H1 (cell line): ENCODE data around the gene ORC6. TPM values are rescaled to one million over a fixed set of nuclear protein-coding genes. Genes with fewer than 3 reads are reported as not detected.

Source experiments
- CTCF ChIA-PET: fragments of 300-600 bp; sonication (Branson Sonifier 250); formaldehyde crosslinking; loops from one replicate; lab custom pipeline; 2021; ENCODE audit not compliant: partially characterized antibody; lab: Charles Lee
- POLR2A ChIA-PET: fragments of 300-600 bp; sonication (Branson Sonifier 250); formaldehyde crosslinking; loops from one replicate; lab custom pipeline; 2021; ENCODE audit warnings: inconsistent platforms; ENCODE audit not compliant: partially characterized antibody; lab: Charles Lee
- DNase-seq, 2 experiments: peaks; one replicate each; pipeline versions ENCODE4 v3.0.0 to v3.0.0-alpha.2; 2010 to 2022; ENCODE audit warnings: low spot score in 2 of 2, low read depth in 1 of 2, mixed read lengths in 1 of 2
- FAIRE-seq: peaks from 2 replicates; lab custom pipeline; 2011; peaks lifted over from hg19 to GRCh38; lab: Jason Lieb, UNC
- H2AFZ ChIP-seq: 2 replicates; pipeline ENCODE4 v1.8.1; 2012; ENCODE audit warnings: low read length, inconsistent platforms
- H2AK5ac ChIP-seq: 2 replicates; pipeline ENCODE4 v1.6.1; 2013; ENCODE audit warnings: low read depth, low read length
- H2BK120ac ChIP-seq: replicated peaks from 2 replicates; pipeline ENCODE3; 2013; ENCODE audit warnings: low read depth, low read length, inconsistent platforms
- H2BK12ac ChIP-seq: 2 replicates; pipeline ENCODE4 v1.6.1; 2013; ENCODE audit warnings: low read depth, low read length
- H2BK15ac ChIP-seq: 2 replicates; pipeline ENCODE4 v1.6.1; 2013; ENCODE audit warnings: low read length
- H2BK20ac ChIP-seq: 2 replicates; pipeline ENCODE4 v1.6.1; 2013; ENCODE audit warnings: low read length
- H2BK5ac ChIP-seq: 2 replicates; pipeline ENCODE4 v1.6.1; 2013; ENCODE audit warnings: low read depth, low read length
- H3K14ac ChIP-seq: 2 replicates; pipeline ENCODE4 v1.6.1; 2013; ENCODE audit warnings: inconsistent platforms; ENCODE audit not compliant: insufficient read length
- H3K18ac ChIP-seq: 2 replicates; pipeline ENCODE4 v1.6.1; 2013; ENCODE audit warnings: low read length; ENCODE audit errors: extremely low read depth
- H3K23ac ChIP-seq: 2 replicates; pipeline ENCODE4 v1.6.1; 2013; ENCODE audit warnings: inconsistent platforms; ENCODE audit not compliant: insufficient read length
- H3K23me2 ChIP-seq: 2 replicates; pipeline ENCODE4 v1.6.1; 2013; ENCODE audit warnings: low read depth, low read length
- H3K27ac ChIP-seq: 2 replicates; pipeline ENCODE4 v1.6.1; 2011; ENCODE audit warnings: low read depth, low read length, inconsistent platforms
- H3K27me3 ChIP-seq, 4 experiments: replicated peaks in 1 of 4; 1 replicate in 1 of 4; 2 replicates in 3 of 4; pipeline versions ENCODE4 v1.6.1 to v1.8.1; 2011 to 2013; ENCODE audit warnings: low read length in 3 of 4, mild to moderate bottlenecking in 3 of 4, inconsistent platforms in 2 of 4, mixed read lengths in 2 of 4, moderate library complexity in 1 of 4; ENCODE audit not compliant: control insufficient read depth in 3 of 4, insufficient read depth in 3 of 4; ENCODE audit errors: extremely low read depth in 1 of 4
- H3K36me3 ChIP-seq, 4 experiments: 2 replicates each; pipeline versions ENCODE4 v1.6.1 to v1.8.1; 2011 to 2013; ENCODE audit warnings: mild to moderate bottlenecking in 4 of 4, low read length in 3 of 4, moderate library complexity in 2 of 4, control low read depth in 1 of 4, inconsistent platforms in 1 of 4; ENCODE audit not compliant: insufficient read depth in 4 of 4, control insufficient read depth in 2 of 4
- H3K4ac ChIP-seq: replicated peaks from 2 replicates; pipeline ENCODE3; 2013; ENCODE audit warnings: low read length, low read depth, mixed read lengths, inconsistent platforms; ENCODE audit not compliant: insufficient read length
- H3K4me1 ChIP-seq, 4 experiments: replicated peaks in 1 of 4; 1 replicate in 1 of 4; 2 replicates in 3 of 4; pipeline versions ENCODE4 v1.6.1 to v1.8.1; 2011 to 2013; ENCODE audit warnings: low read length in 3 of 4, inconsistent platforms in 2 of 4, mixed read lengths in 1 of 4; ENCODE audit not compliant: insufficient read depth in 4 of 4, control insufficient read depth in 3 of 4
- H3K4me2 ChIP-seq, 2 experiments: 2 replicates each; pipeline versions ENCODE4 v1.6.1 to v1.8.1; 2011 to 2013; ENCODE audit warnings: low read depth in 2 of 2, low read length in 2 of 2, control low read depth in 1 of 2, inconsistent platforms in 1 of 2, mild to moderate bottlenecking in 1 of 2; ENCODE audit not compliant: insufficient read depth in 1 of 2
- H3K4me3 ChIP-seq, 4 experiments: fragments of 200-600, 300-600 bp in 1 of 4; sonication (generic), shearing (Covaris generic), sonication (Bioruptor Twin) in 1 of 4; 2 replicates each; pipeline versions ENCODE4 v1.5.1 to v1.8.1; 2011 to 2016; ENCODE audit warnings: low read length in 4 of 4, low read depth in 3 of 4, control low read depth in 2 of 4, inconsistent platforms in 2 of 4, mild to moderate bottlenecking in 2 of 4, mixed read lengths in 1 of 4, moderate library complexity in 1 of 4; ENCODE audit not compliant: insufficient read depth in 2 of 4; ENCODE audit errors: extremely low read depth in 1 of 4
- H3K56ac ChIP-seq: replicated peaks from 2 replicates; pipeline ENCODE3; 2013; ENCODE audit warnings: low read depth, mild to moderate bottlenecking, mixed read lengths, low read length, inconsistent platforms; ENCODE audit not compliant: insufficient read length
- H3K79me1 ChIP-seq: 2 replicates; pipeline ENCODE4 v1.6.1; 2013; ENCODE audit warnings: low read depth, low read length, control low read depth
- H3K79me2 ChIP-seq, 2 experiments: 2 replicates each; pipeline versions ENCODE4 v1.6.1 to v1.8.1; 2012 to 2013; ENCODE audit warnings: low read length in 2 of 2, mild to moderate bottlenecking in 2 of 2, inconsistent platforms in 1 of 2; ENCODE audit not compliant: insufficient read depth in 2 of 2, control insufficient read depth in 1 of 2
- H3K9ac ChIP-seq, 4 experiments: replicated peaks in 1 of 4; 1 replicate in 1 of 4; 2 replicates in 3 of 4; pipeline versions ENCODE4 v1.6.1 to v1.8.1; 2011 to 2013; ENCODE audit warnings: low read depth in 3 of 4, low read length in 3 of 4, control low read depth in 2 of 4, mild to moderate bottlenecking in 2 of 4, moderate library complexity in 2 of 4, inconsistent platforms in 1 of 4; ENCODE audit errors: extremely low read depth in 1 of 4
- H3K9me3 ChIP-seq, 2 experiments: 2 replicates each; pipeline versions ENCODE4 v1.6.1 to v1.8.1; 2012 to 2013; ENCODE audit warnings: mild to moderate bottlenecking in 2 of 2, moderate library complexity in 2 of 2, control low read depth in 1 of 2, inconsistent platforms in 1 of 2, low read depth in 1 of 2, low read length in 1 of 2, mixed read lengths in 1 of 2; ENCODE audit not compliant: insufficient read depth in 2 of 2
- H4K20me1 ChIP-seq, 2 experiments: replicated peaks in 1 of 2; 2 replicates each; pipeline versions ENCODE3 to v1.8.1; 2011 to 2013; ENCODE audit warnings: inconsistent platforms in 2 of 2, low read length in 2 of 2, mild to moderate bottlenecking in 1 of 2; ENCODE audit not compliant: insufficient read depth in 2 of 2, control insufficient read depth in 1 of 2
- H4K5ac ChIP-seq: 2 replicates; pipeline ENCODE4 v1.6.1; 2013; ENCODE audit warnings: low read length, low read depth, mixed read lengths, inconsistent platforms; ENCODE audit not compliant: insufficient read length
- H4K8ac ChIP-seq: 2 replicates; pipeline ENCODE4 v1.8.0; 2013; ENCODE audit warnings: mild to moderate bottlenecking, moderate library complexity, low read length, inconsistent platforms; ENCODE audit not compliant: insufficient read depth; ENCODE audit errors: extremely low read depth
- H4K91ac ChIP-seq: replicated peaks from 2 replicates; pipeline ENCODE3; 2013; ENCODE audit warnings: low read length, mixed read lengths, inconsistent platforms; ENCODE audit not compliant: insufficient read length
- CTBP2 ChIP-seq: IDR thresholded peaks from 2 replicates; pipeline ENCODE4 v1.7.0; 2011; ENCODE audit warnings: borderline replicate concordance, mild to moderate bottlenecking, moderate library complexity, mixed read lengths, low read length; ENCODE audit not compliant: insufficient read depth, insufficient read length
- EZH2 ChIP-seq: fragments of 200-600 bp; sonication (generic); IDR thresholded peaks from 2 replicates; pipeline ENCODE4 v1.7.1; 2012; ENCODE audit warnings: low read depth, mild to moderate bottlenecking, moderate library complexity, low read length, inconsistent platforms; ENCODE audit not compliant: severe bottlenecking
- GABPA ChIP-seq: IDR thresholded peaks from 2 replicates; pipeline ENCODE4 v1.6.1; 2011; ENCODE audit warnings: mild to moderate bottlenecking, low read length, moderate library complexity, borderline replicate concordance; ENCODE audit not compliant: insufficient read depth
- HDAC6 ChIP-seq: IDR thresholded peaks from one replicate; pipeline ENCODE4 v1.7.1; 2012; ENCODE audit warnings: low read depth, mild to moderate bottlenecking, inconsistent platforms, low read length, moderate library complexity
- MAFK ChIP-seq: IDR thresholded peaks from 2 replicates; pipeline ENCODE4 v1.6.1; 2012; ENCODE audit warnings: low read depth, mild to moderate bottlenecking, improper control_type of control experiment, low read length
- MAX ChIP-seq: IDR thresholded peaks from 2 replicates; pipeline ENCODE4 v1.6.1; 2012; ENCODE audit warnings: inconsistent platforms
- NANOG ChIP-seq: IDR thresholded peaks from 2 replicates; pipeline ENCODE4 v1.6.1; 2011; ENCODE audit warnings: low read length, low read depth, mild to moderate bottlenecking, inconsistent platforms; ENCODE audit not compliant: insufficient read depth, poor library complexity, severe bottlenecking
- SIRT6 ChIP-seq: IDR thresholded peaks from one replicate; pipeline ENCODE4 v1.7.1; 2012; ENCODE audit warnings: low read length, inconsistent platforms
- SP1 ChIP-seq: IDR thresholded peaks from 2 replicates; pipeline ENCODE4 v1.6.1; 2011; ENCODE audit warnings: low read depth, low read length
- TEAD4 ChIP-seq: IDR thresholded peaks from 2 replicates; pipeline ENCODE4 v1.6.1; 2012; ENCODE audit warnings: low read depth, low read length, inconsistent platforms, mixed read lengths
- WGBS, 2 experiments: shearing (Covaris generic) in 1 of 2; methylation state at CpG; one replicate each; pipeline versions ENCODE4 v1.1.6 to v1.1.7; 2013 to 2015; ENCODE audit warnings: low lambda C conversion rate in 2 of 2, mixed read lengths in 2 of 2, inconsistent platforms in 1 of 2, low coverage in 1 of 2, missing lambda C conversion rate in 1 of 2; ENCODE audit not compliant: insufficient replicate concordance in 2 of 2, insufficient coverage in 1 of 2, insufficient read length in 1 of 2; ENCODE audit errors: extremely low coverage in 1 of 2, missing lambda C conversion rate in 1 of 2; 5-methylcytosine and 5-hydroxymethylcytosine counted together
- polyA plus RNA-seq, 7 experiments: library from polyadenylated mRNA; depleted of rRNA in 3 of 7; stranded (reverse) in 5 of 7; unstranded in 2 of 7; fragments of >200 nt in 5 of 7; fragments of 200-250 nt in 2 of 7; gene quantifications; 1 replicate in 5 of 7; 2 replicates in 1 of 7; 4 replicates in 1 of 7; pipeline versions ENCODE4 v1.2.1 to v1.2.3, GENCODE V29; 2011 to 2013; ENCODE audit warnings: missing spikeins in 2 of 7, mixed read lengths in 2 of 7
- total RNA-seq: library from RNA; stranded (reverse); fragmentation: NEBNext Ultra II Directional; extraction: Animal tissue kit (Norgen Biotek cat#: 25700); gene quantifications from 2 replicates; pipeline ENCODE4 v1.2.1, GENCODE V29; 2021

Gene ORC6
- total and polyA plus RNA-seq, 2 of the 8 experiments (the other 6 are each of a cell fraction or from before 2014, with no cell fraction given): 41.8 to 67.4 TPM

DNA sequence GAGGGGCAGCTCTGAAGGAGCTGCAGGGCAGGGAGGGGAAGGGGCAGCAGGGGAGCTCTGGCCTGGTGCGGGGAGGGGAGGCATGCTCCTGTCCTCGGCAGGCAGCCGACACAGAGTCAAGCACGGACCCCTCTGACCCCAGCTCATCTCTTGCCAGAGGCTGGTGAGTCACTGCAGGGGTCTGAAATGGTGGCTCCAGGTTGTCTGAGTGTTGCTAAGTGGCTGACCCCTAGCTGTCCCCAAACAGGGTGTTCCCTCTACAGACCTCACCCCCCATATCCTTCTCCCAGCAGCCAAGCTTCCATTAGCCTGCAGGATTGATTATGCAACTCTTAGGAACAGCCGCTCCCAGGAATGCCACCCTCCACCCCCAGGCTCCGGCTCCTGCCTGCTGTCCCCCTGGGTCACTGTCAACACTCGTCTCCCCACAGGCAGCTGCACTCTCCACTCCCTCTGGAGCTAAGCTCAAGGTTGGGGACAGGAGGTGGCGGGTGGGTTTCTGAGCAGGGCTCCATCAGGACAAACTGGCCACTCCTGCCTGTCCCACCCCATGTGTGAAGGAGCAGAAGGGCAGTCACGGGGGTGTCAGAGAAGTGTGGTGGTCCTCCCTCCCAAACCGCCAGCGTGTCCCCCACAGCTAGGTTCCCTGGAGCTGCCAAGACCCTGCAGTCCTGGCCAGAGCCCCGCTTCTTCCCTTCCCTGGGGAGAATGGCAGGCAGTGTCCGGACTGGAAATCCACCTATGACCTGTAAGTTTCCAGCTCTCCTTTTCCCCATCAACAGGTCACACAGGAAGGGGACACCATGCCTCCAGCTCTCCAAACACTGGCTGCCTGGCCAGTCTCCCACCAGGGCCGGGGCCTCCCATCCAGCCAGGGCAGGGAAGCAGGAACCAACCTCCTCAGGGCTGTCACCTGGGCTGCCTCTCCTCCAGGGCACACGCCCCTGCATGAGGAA is 57.6 kb downstream of the ORC6 start:
- no peak for FAIRE-seq
- CTCF ChIA-PET: interaction anchor here (1.2 to 1.7 kb wide), 5 partner anchors 9 to 54 kb away, joined by 3 to 8 read pairs (median 3); no protein-coding TSS in a partner anchor
- no peak for TF ChIP-seq EZH2
- TF ChIP-seq NANOG: no peak
- no peak for TF ChIP-seq HDAC6
- TF ChIP-seq SP1: no peak
- TF ChIP-seq TEAD4: 0 out of 2 replicates have a peak, but pooled peaks have one; percentile 8
- no peak for TF ChIP-seq GABPA
- TF ChIP-seq CTBP2: no peak
- TF ChIP-seq MAFK: no peak
- TF ChIP-seq MAX: no peak
- no peak for TF ChIP-seq SIRT6

More for the DNA sequence above, 57.6 kb downstream of the ORC6 start:
- POLR2A ChIA-PET: interaction anchor here (0.8 to 2.0 kb wide), 8 partner anchors 11 to 42 kb away, joined by 3 to 7 read pairs (median 3); no protein-coding TSS in a partner anchor
- Histone ChIP-seq H2AFZ (peak overlapping the region; percentile 64; the same call in 1 of the 2 replicates), H3K23ac (no peak overlapping the region), H4K91ac (peak overlapping the region; percentile 53), H2BK12ac (peak overlapping the region; percentile 75), H3K4me3 (no peak overlapping the region), H2BK20ac (peak overlapping the region; percentile 32; the same call in 1 of the 2 replicates), H4K20me1 (no peaks in the 10 kb centered on the region), H3K9ac (no peak overlapping the region), H3K14ac (no peak overlapping the region), H2BK120ac (no peak overlapping the region), H2BK15ac (peak overlapping the region; percentile 81; the same call in 1 of the 2 replicates), H3K27me3 (no peaks in the 10 kb centered on the region), H3K79me1 (no peaks in the 10 kb centered on the region), H3K4ac (peak overlapping the region; percentile 33), H3K18ac (peak overlapping the region; percentile 60; the same call in 1 of the 2 replicates), H2AK5ac (0 out of 2 replicates have a peak overlapping the region, but pooled peaks have one; percentile 39), H3K36me3 (no peaks in the 10 kb centered on the region), H4K5ac (no peak overlapping the region), H3K56ac (no peak overlapping the region), H3K27ac (no peak overlapping the region), H3K4me1 (peaks cover 3 to 23% (median 7%) of the 10 kb centered on the region in 4 experiments), H4K8ac (no peak overlapping the region; the same call in 1 of the 2 replicates), H3K4me2 (no peak overlapping the region), H2BK5ac (peak overlapping the region; percentile 69), H3K79me2 (no peaks in the 10 kb centered on the region), H3K23me2 (no peaks in the 10 kb centered on the region), H3K9me3 (no peaks in the 10 kb centered on the region)
- no peak for DNase-seq
- WGBS, 2 experiments: 87% methylated on average over 11 of the region's 15 CpGs; no CpG with 5 or more reads in 1 of the 2 experiments
